Pancreas (tissue), 10 donors: ENCODE measurements around the gene BNIP1. TPM values are rescaled to one million over a fixed set of nuclear protein-coding genes. Genes with fewer than 3 reads are reported as not detected.

ENCODE experiments used
- ATAC-seq, 4 donors: fragments of 200-7000 bp; cut with Tn5 transposase; one replicate each; pipeline versions ENCODE4 v1.8.0 to v1.9.1; 2020; ENCODE audit warnings: mild to moderate bottlenecking in 4 of 4, moderate library complexity in 4 of 4
- DNase-seq, 6 donors: peaks; one replicate each; pipeline ENCODE4 v3.0.0-alpha.2; 2020
- FAIRE-seq: peaks from 2 replicates; lab custom pipeline; 2012; peaks lifted over from hg19 to GRCh38; lab: Jason Lieb, UNC
- H3K27ac ChIP-seq, 4 donors: fragments of 200-600 bp; sonication (generic); 1 replicate in 3 of 4; 2 replicates in 1 of 4; pipeline versions ENCODE4 v1.5.0 to v1.8.0; 2020
- H3K27me3 ChIP-seq, 4 donors: fragments of 200-600 bp; one replicate each; pipeline ENCODE4 v1.8.0; 2021
- H3K36me3 ChIP-seq, 3 donors: fragments of 200-600 bp; sonication (generic) in 1 of 3; one replicate each; pipeline versions ENCODE4 v1.5.0 to v1.8.0; 2020 to 2021
- H3K4me1 ChIP-seq, 3 donors: fragments of 200-600 bp; one replicate each; pipeline ENCODE4 v1.8.0; 2021
- H3K4me3 ChIP-seq, 4 donors: fragments of 200-600 bp; sonication (generic) in 2 of 4; one replicate each; pipeline versions ENCODE4 v1.5.0 to v1.8.0; 2020 to 2021
- H3K9me3 ChIP-seq, 4 donors: fragments of 200-600 bp; one replicate each; pipeline ENCODE4 v1.8.0; 2021
- WGBS, 2 donors: extraction: QIAGEN DNeasy Blood & Tissue Kit; methylation state at CpG; one replicate each; pipeline ENCODE4 v1.1.7; 2013; 5-methylcytosine and 5-hydroxymethylcytosine counted together
- intact Hi-C, 3 donors: fragments of 100-400 bp; cut with DNase I; formaldehyde crosslinking; loops; one replicate each; pipeline versions ENCODE4 v1.11.1 to v1.14.2; 2022
- polyA plus RNA-seq, 2 donors: library from polyadenylated mRNA; stranded (reverse); fragments of 200-250 nt; gene quantifications; one replicate each; pipeline ENCODE4 v1.2.3, GENCODE V29; 2013
- total RNA-seq, 6 donors: library from RNA; stranded (reverse); fragmentation: NEBNext Ultra II Directional in 4 of 6; extraction: Animal tissue kit (Norgen Biotek cat#: 25700) in 4 of 6; gene quantifications; one replicate each; pipeline versions ENCODE4 v1.2.1 to v1.2.4, GENCODE V29; 2021 to 2023
- TF ChIP-seq, protein P1 (sequence below), 4 donors: fragments of 200-600 bp; sonication (generic) in 3 of 4; IDR thresholded peaks; one replicate each; pipeline versions ENCODE4 v1.5.0 to v1.8.0; 2021; ENCODE audit warnings: antibody characterized with exemption in 4 of 4
- donor health status: healthy with polysubstance abuse.
- donor health status: DM: no; HTN: no; CAD: no; lungs with moderate emphysema.
- donor health status: DM: no; HTN: no; CAD: no.
- donor health status: control.
- donor health status: control.
- donor health status: Bipolar disorder and iron deficiency.
- donor health status: DM: yes; HTN: yes; CAD: no.
- donor health status: DM: no; HTN: no; CAD: no.
- donor health status: DM: no; HTN: no; CAD: no.
- donor health status: DM: yes; HTN: yes; CAD: no.

Gene BNIP1
- total and polyA plus RNA-seq, 8 donors: 5.7 to 15.3 (median 8.8) TPM

DNA sequence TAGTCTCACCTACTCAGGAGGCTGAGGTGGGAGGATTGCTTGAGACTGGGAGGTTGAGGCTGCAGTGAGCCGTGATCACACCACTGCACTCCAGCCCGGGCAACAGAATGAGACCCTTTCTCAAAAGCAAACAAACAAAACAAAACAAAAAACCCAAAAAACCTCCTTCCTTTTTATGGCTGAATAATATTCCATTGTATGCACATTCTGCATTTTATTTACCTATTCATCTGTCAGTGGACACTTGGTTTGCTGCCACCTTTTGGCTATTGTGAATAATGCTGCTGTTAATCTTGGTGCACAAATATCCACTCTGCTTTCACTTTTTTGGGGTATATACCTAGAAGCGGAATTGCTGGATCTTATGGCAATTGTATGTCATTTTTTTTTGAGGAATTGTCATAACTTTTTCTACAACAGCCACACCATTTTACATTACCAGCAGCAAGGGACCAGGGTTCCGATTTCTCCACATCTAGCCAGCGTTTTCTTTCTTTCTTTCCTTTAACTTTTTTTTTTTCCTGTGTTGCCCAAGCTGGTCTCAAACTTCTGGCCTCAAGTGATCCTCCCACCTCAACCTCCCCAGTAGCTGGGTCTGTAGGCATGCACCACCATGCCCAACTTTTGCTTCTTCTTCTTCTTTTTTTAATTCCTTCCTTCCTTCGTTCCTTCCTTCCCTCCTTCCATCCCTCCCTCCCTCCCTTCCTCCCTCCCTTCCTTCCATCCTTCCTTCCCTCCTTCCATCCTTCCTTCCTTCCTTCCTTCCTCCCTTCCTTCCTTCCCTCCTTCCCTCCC, 60.1 kb downstream of the BNIP1 start:
- intact Hi-C loops: loop anchor here in 1 of 3 donors (10.0 kb wide), 1 partner anchor 220 kb away; the partner anchor contains the start of gene ATP6V0E1
- Histone ChIP-seq H3K9me3 (no peaks in the 10 kb centered on the region), H3K27ac (no peak overlapping the region), H3K27me3 (peaks cover 0 to 7% (median 0%) of the 10 kb centered on the region in 4 donors), H3K4me1 (no peaks in the 10 kb centered on the region), H3K4me3 (no peak overlapping the region), H3K36me3 (no peaks in the 10 kb centered on the region)
- peak in 3 of 4 donors; percentile 37 to 42 (median 41) for ATAC-seq
- DNase-seq: no peak
- FAIRE-seq: no peak
- TF ChIP-seq, protein P1, sequence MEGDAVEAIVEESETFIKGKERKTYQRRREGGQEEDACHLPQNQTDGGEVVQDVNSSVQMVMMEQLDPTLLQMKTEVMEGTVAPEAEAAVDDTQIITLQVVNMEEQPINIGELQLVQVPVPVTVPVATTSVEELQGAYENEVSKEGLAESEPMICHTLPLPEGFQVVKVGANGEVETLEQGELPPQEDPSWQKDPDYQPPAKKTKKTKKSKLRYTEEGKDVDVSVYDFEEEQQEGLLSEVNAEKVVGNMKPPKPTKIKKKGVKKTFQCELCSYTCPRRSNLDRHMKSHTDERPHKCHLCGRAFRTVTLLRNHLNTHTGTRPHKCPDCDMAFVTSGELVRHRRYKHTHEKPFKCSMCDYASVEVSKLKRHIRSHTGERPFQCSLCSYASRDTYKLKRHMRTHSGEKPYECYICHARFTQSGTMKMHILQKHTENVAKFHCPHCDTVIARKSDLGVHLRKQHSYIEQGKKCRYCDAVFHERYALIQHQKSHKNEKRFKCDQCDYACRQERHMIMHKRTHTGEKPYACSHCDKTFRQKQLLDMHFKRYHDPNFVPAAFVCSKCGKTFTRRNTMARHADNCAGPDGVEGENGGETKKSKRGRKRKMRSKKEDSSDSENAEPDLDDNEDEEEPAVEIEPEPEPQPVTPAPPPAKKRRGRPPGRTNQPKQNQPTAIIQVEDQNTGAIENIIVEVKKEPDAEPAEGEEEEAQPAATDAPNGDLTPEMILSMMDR (IDR thresholded peaks at IDR 0.05): peak in 3 of 4 donors; percentile 26 to 40 (median 31)
- WGBS, 2 donors: 76 to 80% methylated on average over 6 of the region's 6 CpGs

- no peak for FAIRE-seq
- no peak for ATAC-seq
- no peak for DNase-seq
- TF ChIP-seq, protein P1 (IDR thresholded peaks at IDR 0.05): no peak
- Histone ChIP-seq H3K27me3 (peaks cover 0 to 7% (median 0%) of the 10 kb centered on the region in 4 donors), H3K4me3 (no peak overlapping the region), H3K36me3 (no peaks in the 10 kb centered on the region), H3K27ac (no peak overlapping the region), H3K9me3 (no peaks in the 10 kb centered on the region), H3K4me1 (no peaks in the 10 kb centered on the region)
- intact Hi-C loops: loop anchor here in 1 of 3 donors (10.0 kb wide), 1 partner anchor 221 kb away; the partner anchor contains the start of gene ATP6V0E1
- 56 to 61% methylated on average over 6 of the region's 6 CpGs for WGBS, 2 donors
Observed at GRCh38 chr5:173205916-173206315, 61.6 kb downstream of the BNIP1 start.

- H3K36me3 ChIP-seq: no peaks in the 10 kb centered on the region
- intact Hi-C loops: loop anchor here in 1 of 3 donors (10.0 kb wide), 1 partner anchor 223 kb away; the partner anchor contains the start of gene ATP6V0E1
- peaks cover 0 to 7% (median 0%) of the 10 kb centered on the region in 4 donors for H3K27me3 ChIP-seq
- no peak for DNase-seq
- no peaks in the 10 kb centered on the region for H3K4me1 ChIP-seq
- no peak overlapping the region for H3K4me3 ChIP-seq
- WGBS, 2 donors: 79 to 85% methylated on average over 7 of the region's 7 CpGs
- ATAC-seq: no peak
- H3K9me3 ChIP-seq: no peaks in the 10 kb centered on the region
- TF ChIP-seq, protein P1 (IDR thresholded peaks at IDR 0.05): no peak
- H3K27ac ChIP-seq: no peak overlapping the region
- FAIRE-seq: no peak
Observed at GRCh38 chr5:173208296-173208695, 64.0 kb downstream of the BNIP1 start.

DNA sequence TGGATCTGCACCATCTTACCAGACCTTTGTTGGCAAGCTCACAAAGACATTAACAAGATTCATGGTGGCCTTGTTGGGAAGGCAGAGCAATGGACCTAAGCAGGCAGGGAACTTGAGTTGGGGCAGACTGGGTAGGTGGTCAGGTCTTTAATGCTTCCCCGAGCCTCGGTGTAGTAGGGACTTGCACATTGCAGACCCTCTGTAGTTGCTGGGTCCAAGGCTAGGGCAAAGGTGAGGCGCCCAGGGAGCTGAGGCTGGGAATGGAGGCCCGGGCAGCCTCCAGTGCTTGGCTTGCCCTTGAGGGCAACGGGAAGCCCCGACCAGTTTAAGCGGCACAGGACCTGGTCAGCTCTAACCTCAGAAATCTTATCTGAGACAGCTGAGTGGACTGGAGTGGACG, 66.5 kb downstream of the BNIP1 start:
- ATAC-seq: no peak
- no peak for FAIRE-seq
- WGBS, 2 donors: 72 to 91% methylated on average over 8 of the region's 8 CpGs
- intact Hi-C loops: no loop called here
- H3K36me3 ChIP-seq: no peaks in the 10 kb centered on the region
- no peaks in the 10 kb centered on the region for H3K27me3 ChIP-seq
- H3K4me1 ChIP-seq: no peaks in the 10 kb centered on the region
- H3K9me3 ChIP-seq: no peaks in the 10 kb centered on the region
- no peak overlapping the region for H3K4me3 ChIP-seq
- no peak overlapping the region for H3K27ac ChIP-seq
- TF ChIP-seq, protein P1 (IDR thresholded peaks at IDR 0.05): no peak
- no peak for DNase-seq

GRCh38 chr5:173211284-173211683, 67.0 kb downstream of the BNIP1 start:
- no peaks in the 10 kb centered on the region for H3K27me3 ChIP-seq
- TF ChIP-seq, protein P1 (IDR thresholded peaks at IDR 0.05): no peak
- no peaks in the 10 kb centered on the region for H3K36me3 ChIP-seq
- no peak overlapping the region for H3K27ac ChIP-seq
- H3K4me1 ChIP-seq: no peaks in the 10 kb centered on the region
- FAIRE-seq: no peak
- ATAC-seq: no peak
- 56 to 65% methylated on average over 6 of the region's 6 CpGs for WGBS, 2 donors
- DNase-seq: no peak
- no peaks in the 10 kb centered on the region for H3K9me3 ChIP-seq
- intact Hi-C loops: no loop called here
- no peak overlapping the region for H3K4me3 ChIP-seq
